PC-9 (cell line): ENCODE results near the gene TNFAIP1. TPM values are rescaled to one million over a fixed set of nuclear protein-coding genes. Genes with fewer than 3 reads are reported as not detected.

Experiments used
- BruUV-seq: library from RNA; stranded (reverse); fragments of 400-500 nt; replicated peaks from 2 replicates; lab custom pipeline; 2021; lab: Mats Ljungman, UMichigan
- CTCF ChIA-PET: fragments of 300-600 bp; sonication (Branson Sonifier 250); formaldehyde crosslinking; loops from one replicate; lab custom pipeline; 2022; ENCODE audit warnings: antibody characterized with exemption; lab: Charles Lee
- POLR2A ChIA-PET: fragments of 300-600 bp; sonication (Branson Sonifier 250); formaldehyde crosslinking; loops from one replicate; lab custom pipeline; 2022; ENCODE audit warnings: antibody characterized with exemption; ENCODE audit not compliant: unreplicated experiment; lab: Charles Lee
- DNase-seq, 2 experiments: peaks; one replicate each; pipeline versions ENCODE4 v3.0.0 to v3.0.0-alpha.2; 2015 to 2022; ENCODE audit warnings: mixed read lengths in 1 of 2
- H2AFZ ChIP-seq: fragments of 200-600 bp; sonication (generic); 2 replicates; pipeline ENCODE4 v1.8.1; 2017; ENCODE audit warnings: antibody characterized with exemption
- H3F3A ChIP-seq: fragments of 200-600 bp; sonication (generic); 2 replicates; pipeline ENCODE4 v1.8.1; 2017; ENCODE audit warnings: antibody characterized with exemption, mild to moderate bottlenecking, low read depth; ENCODE audit not compliant: insufficient read depth
- H3K27ac ChIP-seq: fragments of 200-600 bp; sonication (generic); 2 replicates; pipeline ENCODE4 v1.6.1; 2016; ENCODE audit warnings: mixed run types
- H3K27me3 ChIP-seq: fragments of 200-600 bp; sonication (generic); 2 replicates; pipeline ENCODE4 v1.6.1; 2016; ENCODE audit warnings: low read depth, mixed run types; ENCODE audit not compliant: insufficient read depth
- H3K36me3 ChIP-seq: fragments of 200-600 bp; sonication (generic); 2 replicates; pipeline ENCODE4 v1.6.1; 2016; ENCODE audit warnings: low read depth, mixed run types
- H3K4me1 ChIP-seq: fragments of 200-600 bp; sonication (generic); replicated peaks from 2 replicates; pipeline ENCODE4 v1.6.1; 2016; ENCODE audit warnings: mixed run types; ENCODE audit not compliant: insufficient read depth
- H3K4me2 ChIP-seq: fragments of 200-600 bp; sonication (generic); 2 replicates; pipeline ENCODE4 v1.6.1; 2017; ENCODE audit warnings: mixed run types
- H3K4me3 ChIP-seq: fragments of 200-600 bp; sonication (generic); 2 replicates; pipeline ENCODE4 v1.6.1; 2016; ENCODE audit warnings: mixed run types
- H3K79me2 ChIP-seq: fragments of 200-600 bp; sonication (generic); 2 replicates; pipeline ENCODE4 v1.6.1; 2017; ENCODE audit warnings: low read depth, mixed run types
- H3K9me2 ChIP-seq: fragments of 200-600 bp; sonication (generic); 2 replicates; pipeline ENCODE4 v1.8.1; 2017; ENCODE audit warnings: mild to moderate bottlenecking; ENCODE audit not compliant: insufficient read depth
- H3K9me3 ChIP-seq: fragments of 200-600 bp; sonication (generic); 2 replicates; pipeline ENCODE4 v1.8.1; 2016; ENCODE audit warnings: low read depth; ENCODE audit not compliant: insufficient read depth
- H4K20me1 ChIP-seq: fragments of 200-600 bp; sonication (generic); 2 replicates; pipeline ENCODE4 v1.8.1; 2017; ENCODE audit not compliant: insufficient read depth
- CTCF ChIP-seq: fragments of 200-600 bp; sonication (generic); conservative IDR thresholded peaks from 2 replicates; pipeline ENCODE4 v1.6.1; 2017; ENCODE audit warnings: mixed run types, antibody characterized with exemption, mild to moderate bottlenecking, moderate library complexity
- EZH2 ChIP-seq: fragments of 200-600 bp; sonication (generic); IDR thresholded peaks from 2 replicates; pipeline ENCODE4 v1.8.0; 2017; ENCODE audit warnings: antibody characterized with exemption, low read depth
- intact Hi-C: fragments of 100-400 bp; cut with micrococcal nuclease; formaldehyde crosslinking; loops from one replicate; pipeline ENCODE4 v1.10.0; 2022; ENCODE audit not compliant: unreplicated experiment
- total RNA-seq: library from RNA; stranded (reverse); gene quantifications from 2 replicates; pipeline ENCODE4 v1.2.3, GENCODE V29; 2021

TNFAIP1 gene
- total RNA-seq, 1 experiment from 2014 or later, result 46.8 TPM

DNA sequence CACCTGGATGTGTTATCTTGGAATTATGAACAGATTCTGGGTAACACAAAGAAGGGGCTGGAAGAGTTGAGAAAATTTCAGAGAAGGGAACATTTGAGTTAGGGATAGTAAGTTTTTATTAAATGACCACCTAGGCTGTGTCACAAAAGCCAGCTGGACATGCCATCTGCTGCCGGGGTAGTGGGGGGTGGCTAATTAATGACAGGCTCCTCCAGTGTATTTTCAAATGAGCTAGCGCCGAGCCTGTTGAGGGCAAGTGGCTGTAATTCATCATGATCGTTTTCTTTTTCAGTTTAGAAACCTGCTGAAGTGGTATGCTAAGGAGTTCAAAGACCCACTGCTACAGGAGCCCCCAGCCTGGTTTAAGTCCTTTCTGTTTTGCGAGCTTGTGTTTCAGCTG lies 10.3 kb upstream of the TNFAIP1 start:
- Histone ChIP-seq H3K27me3 (no peaks in the 10 kb centered on the region), H3K4me3 (no peak overlapping the region; the same call in 1 of the 2 replicates), H3K4me1 (peaks cover 75% of the 10 kb centered on the region), H3K9me3 (no peaks in the 10 kb centered on the region), H3K27ac (peak overlapping the region; percentile 56), H3K36me3 (peaks cover 8% of the 10 kb centered on the region; the same call in 1 of the 2 replicates), H2AFZ (no peak overlapping the region), H3K4me2 (peak overlapping the region; percentile 63), H3K9me2 (no peaks in the 10 kb centered on the region), H3K79me2 (peaks cover 55% of the 10 kb centered on the region), H3F3A (peaks cover 8% of the 10 kb centered on the region; the same call in 1 of the 2 replicates), H4K20me1 (no peaks in the 10 kb centered on the region)
- intact Hi-C loops, result no loop called here
- POLR2A ChIA-PET, result interaction anchor here (0.6 kb wide), 1 partner anchor 44 kb away, joined by 5 read pairs; no protein-coding TSS in a partner anchor
- CTCF ChIA-PET, result no interaction called here
- no peak for TF ChIP-seq EZH2
- no peak for TF ChIP-seq CTCF
- DNase-seq, result no peak
- BruUV-seq, result no TSS peak

GRCh38 chr17:28326114-28326513 lies 9.4 kb upstream of the TNFAIP1 start:
- Histone ChIP-seq H3K4me1 (peaks cover 67% of the 10 kb centered on the region), H4K20me1 (no peaks in the 10 kb centered on the region), H3K4me3 (peak overlapping the region; percentile 8; the same call in 1 of the 2 replicates), H3K9me3 (no peaks in the 10 kb centered on the region), H3K9me2 (no peaks in the 10 kb centered on the region), H2AFZ (no peak overlapping the region), H3K27ac (peak overlapping the region; percentile 56), H3F3A (peaks cover 8% of the 10 kb centered on the region; the same call in 1 of the 2 replicates), H3K79me2 (peaks cover 46% of the 10 kb centered on the region), H3K4me2 (peak overlapping the region; percentile 63), H3K36me3 (peaks cover 8% of the 10 kb centered on the region; the same call in 1 of the 2 replicates), H3K27me3 (no peaks in the 10 kb centered on the region)
- peak; percentile 65 to 91 for DNase-seq
- CTCF ChIA-PET, result interaction anchor here (0.6 to 0.9 kb wide), 2 partner anchors 15 to 92 kb away, joined by 3 to 4 read pairs; no protein-coding TSS in a partner anchor
- TF ChIP-seq CTCF, result no peak
- no peak for TF ChIP-seq EZH2
- POLR2A ChIA-PET, result interaction anchor here (0.5 to 1.4 kb wide), 5 partner anchors 8 to 75 kb away, joined by 4 to 8 read pairs (median 5); partner anchors contain the start of genes IFT20, POLDIP2 and TNFAIP1
- intact Hi-C loops, result loop anchor here (2.0 kb wide), 1 partner anchor 437 kb away; no protein-coding TSS in a partner anchor
- BruUV-seq, result no TSS peak

GRCh38 chr17:28327031-28327607 lies 8.4 kb upstream of the TNFAIP1 start:
- H3K4me2 ChIP-seq, result no peak overlapping the region; the same call in 1 of the 2 replicates

More at GRCh38 chr17:28327031-28327607, 8.4 kb upstream of the TNFAIP1 start:
- no peaks in the 10 kb centered on the region for H4K20me1 ChIP-seq
- no peak overlapping the region for H2AFZ ChIP-seq
- no peak for DNase-seq
- intact Hi-C loops, result loop anchor here (2.0 kb wide), 1 partner anchor 438 kb away; no protein-coding TSS in a partner anchor
- H3F3A ChIP-seq, result peaks cover 8% of the 10 kb centered on the region; the same call in 1 of the 2 replicates
- no peaks in the 10 kb centered on the region for H3K9me3 ChIP-seq
- no peak for TF ChIP-seq EZH2
- no peak for TF ChIP-seq CTCF
- CTCF ChIA-PET, result no interaction called here
- BruUV-seq, result TSS peak; percentile 20
- POLR2A ChIA-PET, result interaction anchor here (1.4 kb wide), 1 partner anchor 8 kb away, joined by 5 read pairs; the partner anchor contains the start of genes IFT20 and TNFAIP1
- no peak overlapping the region for H3K27ac ChIP-seq
- H3K4me3 ChIP-seq, result no peak overlapping the region
- H3K4me1 ChIP-seq, result peaks cover 67% of the 10 kb centered on the region
- no peaks in the 10 kb centered on the region for H3K9me2 ChIP-seq
- peaks cover 8% of the 10 kb centered on the region; the same call in 1 of the 2 replicates for H3K36me3 ChIP-seq
- H3K79me2 ChIP-seq, result peaks cover 36% of the 10 kb centered on the region
- no peaks in the 10 kb centered on the region for H3K27me3 ChIP-seq
